Esophagus muscularis mucosa (tissue), 3 donors: ENCODE data around the gene LRP2.

Experiments
- CTCF ChIP-seq, 3 experiments: fragments of 200-600 bp in 2 of 3; fragments of 450-650 bp in 1 of 3; sonication (generic) in 2 of 3; IDR thresholded peaks; one replicate each; pipeline ENCODE4 v1.5.1; 2017 to 2019; ENCODE audit warnings: antibody characterized with exemption in 3 of 3, mild to moderate bottlenecking in 2 of 3, moderate library complexity in 1 of 3
- POLR2A ChIP-seq: fragments of 450-650 bp; IDR thresholded peaks from one replicate; pipeline ENCODE4 v1.6.1; 2017; ENCODE audit warnings: antibody characterized with exemption, moderate library complexity, mild to moderate bottlenecking, low read depth
- POLR2AphosphoS5 ChIP-seq, 2 donors: sonication (generic); formaldehyde crosslinking; IDR thresholded peaks; one replicate each; pipeline ENCODE4 v1.6.1; 2017; ENCODE audit warnings: antibody characterized with exemption in 2 of 2

GRCh38 chr2:169095621-169096105 is 266.7 kb downstream of the LRP2 start:
- TF ChIP-seq CTCF (IDR thresholded peaks at IDR 0.05) (no peak), POLR2A (no peak), POLR2AphosphoS5 (IDR thresholded peaks at IDR 0.05) (no peak)
